NCI-H2227 treated with DMSO at 0.1 percent for 48 hours (cell line): ENCODE data around the gene SGSM2.

Experiments
- DNase-seq: peaks from one replicate; lab custom pipeline; 2025; lab: John Stamatoyannopoulos, UW

SGSM2 gene

DNA sequence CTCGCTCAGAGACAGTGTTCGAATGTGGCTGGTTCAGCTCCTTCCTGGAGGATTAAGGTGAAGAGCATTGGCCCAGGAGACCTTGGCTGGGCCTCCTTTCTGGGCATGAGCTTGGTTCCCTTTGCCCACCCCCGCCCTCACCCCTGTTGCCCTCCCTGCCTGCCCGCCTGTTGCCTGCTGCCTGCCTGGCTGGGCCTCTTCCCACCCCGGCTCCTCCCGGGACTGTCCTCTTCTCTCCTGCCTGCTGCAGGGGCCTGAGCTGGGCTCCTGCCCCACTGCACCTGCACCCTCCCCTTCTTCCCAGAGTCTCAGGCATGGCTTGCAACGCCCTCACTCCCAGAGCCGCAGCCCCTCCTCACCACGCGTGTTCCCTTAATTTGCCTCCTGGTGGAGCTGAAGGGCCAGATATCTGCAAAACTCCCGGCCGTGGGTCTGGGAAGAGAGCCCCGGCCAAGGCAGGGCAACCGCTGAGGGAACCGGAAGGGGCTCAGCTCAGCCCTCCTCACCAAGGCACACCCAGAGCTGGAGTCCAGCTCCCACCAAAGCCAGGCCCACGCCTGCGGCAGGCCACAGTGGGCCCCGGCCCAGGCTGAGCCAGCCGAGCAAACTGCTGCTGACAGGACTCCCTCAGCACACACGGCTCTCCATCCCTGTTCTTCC lies 32.4 kb downstream of the SGSM2 start:
- no peak for DNase-seq

GRCh38 chr17:2370211-2370589 lies 32.9 kb downstream of the SGSM2 start:
- DNase-seq: no peak

DNA sequence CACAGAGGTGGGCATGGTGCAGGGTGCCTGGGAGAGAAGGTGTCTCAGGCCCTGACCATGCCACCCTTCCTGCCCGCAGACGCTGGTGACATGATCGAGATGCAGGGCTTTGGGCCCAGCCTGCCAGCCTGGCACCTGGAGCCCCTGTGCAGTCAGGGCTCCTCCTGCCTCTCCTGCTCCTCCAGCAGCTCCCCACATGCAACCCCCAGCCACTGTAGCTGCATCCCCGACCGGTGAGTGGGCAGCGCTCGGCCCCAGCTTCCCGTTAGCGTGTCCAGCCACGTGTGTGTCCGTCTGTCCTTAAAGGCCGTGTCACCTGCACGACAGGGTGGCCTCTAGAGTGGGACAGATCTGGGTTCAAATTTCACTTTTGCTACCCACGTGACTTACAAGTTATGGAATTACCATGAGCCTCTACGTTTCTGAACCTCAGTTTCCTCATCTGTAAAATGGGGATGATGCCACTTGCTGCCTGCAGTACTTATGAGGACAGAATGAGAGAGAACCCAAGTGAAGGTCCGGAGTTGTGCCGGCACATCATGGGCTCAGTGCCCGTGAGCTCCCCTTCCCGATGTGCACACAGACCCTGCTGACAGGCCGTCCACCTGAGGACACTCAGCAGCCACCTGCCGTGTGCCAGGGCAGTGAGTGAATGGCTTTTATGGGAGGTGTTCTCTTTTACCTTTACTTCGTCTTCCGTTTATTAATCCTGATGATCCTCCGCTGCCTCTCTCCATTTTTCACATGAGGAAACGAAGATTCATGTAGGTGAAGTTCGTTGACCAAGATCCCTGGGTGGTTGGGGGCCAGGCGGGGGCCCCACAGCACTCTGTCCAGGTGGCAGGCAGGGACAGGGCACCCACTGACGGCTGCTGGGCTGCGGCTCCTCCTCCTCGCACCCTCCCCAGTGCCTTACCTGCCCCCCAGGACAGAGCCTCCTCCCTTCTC lies 34.2 kb downstream of the SGSM2 start:
- no peak for DNase-seq

GRCh38 chr17:2372180-2372579 lies 34.9 kb downstream of the SGSM2 start:
- no peak for DNase-seq

DNA sequence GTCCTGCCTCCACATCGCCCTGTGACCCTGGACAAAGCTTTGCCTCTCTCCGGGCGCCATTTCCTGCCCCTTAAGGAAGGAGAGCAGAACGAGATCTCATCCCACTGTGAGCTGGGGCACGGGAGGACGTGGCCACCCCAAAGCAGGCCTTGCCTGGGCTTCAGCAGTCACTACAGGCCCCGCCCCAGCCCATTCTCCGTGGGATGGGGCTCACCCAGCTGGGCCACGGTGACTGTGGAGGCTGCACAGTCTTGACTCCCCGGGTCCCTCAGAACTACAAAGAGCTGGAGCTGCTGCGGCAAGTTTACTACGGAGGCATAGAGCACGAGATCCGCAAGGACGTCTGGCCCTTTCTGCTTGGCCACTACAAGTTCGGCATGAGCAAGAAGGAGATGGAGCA lies 35.4 kb downstream of the SGSM2 start:
- DNase-seq: no peak

- no peak for DNase-seq
Measured at GRCh38 chr17:2373179-2373578, 35.9 kb downstream of the SGSM2 start.

- no peak for DNase-seq
Measured at GRCh38 chr17:2374549-2375285, 37.4 kb downstream of the SGSM2 start.

DNA sequence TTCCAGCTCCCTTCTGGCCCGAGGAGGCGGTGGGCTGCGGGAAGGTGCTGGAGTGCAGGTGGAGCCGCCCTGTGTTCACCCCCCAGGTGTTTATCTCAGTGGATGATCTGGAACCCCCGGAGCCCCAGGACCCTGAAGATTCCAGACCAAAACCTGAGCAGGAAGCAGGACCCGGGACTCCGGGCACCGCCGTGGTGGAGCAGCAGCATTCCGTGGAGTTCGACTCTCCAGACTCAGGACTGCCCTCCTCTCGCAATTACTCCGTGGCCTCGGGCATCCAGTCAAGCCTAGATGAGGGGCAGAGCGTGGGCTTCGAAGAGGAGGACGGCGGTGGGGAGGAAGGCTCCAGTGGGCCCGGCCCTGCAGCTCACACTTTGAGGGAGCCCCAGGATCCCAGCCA lies 38.1 kb downstream of the SGSM2 start:
- DNase-seq: no peak

DNA sequence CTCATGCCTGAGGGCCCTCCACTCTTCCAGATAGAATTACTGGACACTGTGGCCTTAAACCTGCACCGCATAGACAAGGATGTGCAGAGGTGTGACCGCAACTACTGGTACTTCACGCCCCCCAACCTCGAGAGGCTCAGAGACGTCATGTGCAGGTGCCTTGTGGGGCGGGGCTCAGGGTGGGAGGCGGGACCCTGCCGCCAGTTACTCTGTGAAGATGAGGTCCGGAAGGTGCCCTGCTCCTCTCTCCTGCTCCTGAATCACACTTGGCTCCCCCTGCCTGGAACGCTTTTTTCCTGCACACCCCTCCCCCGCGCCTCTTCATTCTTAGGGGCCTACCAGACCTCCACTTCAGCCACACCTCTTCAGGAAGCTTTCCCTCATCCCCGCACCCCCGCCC lies 38.8 kb downstream of the SGSM2 start:
- DNase-seq: no peak

- DNase-seq: no peak
Measured at GRCh38 chr17:2377659-2378058, 40.4 kb downstream of the SGSM2 start.

GRCh38 chr17:2378905-2379304 lies 41.6 kb downstream of the SGSM2 start:
- DNase-seq: no peak

GRCh38 chr17:2379489-2380225 lies 42.4 kb downstream of the SGSM2 start:
- no peak for DNase-seq

DNA sequence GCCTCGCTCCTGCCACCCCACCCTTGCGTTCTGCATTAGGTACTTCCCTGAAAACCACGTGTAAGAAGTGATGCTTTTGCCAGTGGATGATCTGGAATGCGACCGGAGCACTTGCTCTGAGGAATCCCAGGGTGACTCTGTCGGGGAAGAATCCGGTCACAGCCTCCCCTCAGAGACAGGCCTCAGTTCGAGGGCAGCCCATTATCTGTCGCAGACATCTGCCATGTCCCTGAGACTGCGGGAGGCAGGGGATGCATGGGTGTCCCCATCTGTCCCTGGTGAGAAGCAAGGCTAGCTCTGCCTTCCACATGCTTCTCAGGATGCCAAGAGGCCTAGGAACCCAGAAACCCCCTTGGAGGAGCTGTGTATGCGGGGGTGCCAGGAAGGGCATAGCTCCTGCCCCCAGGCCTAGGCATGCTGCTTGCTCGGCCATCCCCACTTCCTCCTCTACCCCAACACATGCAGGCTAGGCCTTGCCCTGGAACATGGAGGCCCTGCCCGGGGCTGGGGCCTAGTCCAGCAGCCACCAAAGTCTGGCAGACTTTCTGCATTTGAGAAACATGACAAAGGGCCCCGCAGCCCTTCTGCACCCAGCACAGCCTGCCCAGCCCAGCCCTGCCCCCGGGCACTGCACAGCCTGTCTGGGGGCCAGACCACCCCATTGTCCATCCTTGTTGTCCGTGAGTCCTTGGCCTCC lies 43.1 kb downstream of the SGSM2 start:
- no peak for DNase-seq

GRCh38 chr17:2380950-2381649 lies 43.8 kb downstream of the SGSM2 start:
- no peak for DNase-seq

DNA sequence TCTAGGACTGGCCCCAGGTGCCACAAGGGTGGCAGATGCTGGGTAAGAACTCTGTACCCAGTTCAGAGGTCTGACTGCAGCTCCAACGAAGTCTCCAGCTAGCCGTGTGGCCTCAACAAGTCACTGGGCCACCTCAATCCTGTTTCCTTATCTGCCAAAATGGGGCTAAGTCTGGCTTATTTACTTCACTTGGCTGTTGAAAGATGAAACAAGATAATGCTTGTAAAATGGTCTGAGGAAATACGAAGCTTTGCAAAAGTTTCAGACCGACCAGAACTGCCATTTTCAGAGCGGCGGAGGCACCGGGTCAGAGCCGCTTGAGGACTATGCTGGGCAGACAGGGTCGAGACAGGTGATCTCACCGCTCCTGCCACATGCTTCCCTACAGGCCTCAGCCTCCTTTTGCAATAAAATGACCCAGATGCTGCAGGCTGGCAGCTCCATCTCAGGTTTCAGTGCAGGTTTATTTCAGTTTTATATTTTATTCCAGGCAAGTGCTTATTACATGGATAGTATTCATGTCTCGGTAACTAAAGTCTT lies 46.4 kb downstream of the SGSM2 start:
- no peak for DNase-seq

GRCh38 chr17:2384439-2385127 lies 47.3 kb downstream of the SGSM2 start:
- no peak for DNase-seq

- no peak for DNase-seq
Measured at GRCh38 chr17:2385240-2386210, 48.2 kb downstream of the SGSM2 start.

- DNase-seq: no peak
Measured at GRCh38 chr17:2386400-2387085, 49.2 kb downstream of the SGSM2 start.
